Activated CD4-positive, alpha-beta T cell treated with anti-CD3 and anti-CD28 coated beads, Interleukin-2, amount 50 U/mL, for 1 hour (primary cell): ENCODE data around the gene LZTR1.
"Not testable (repeated sequence)": the region's sequence is repeated elsewhere in the genome, so short reads cannot be mapped to it uniquely, and the experiment has no call there.

ENCODE experiments used
- DNase-seq: peaks from one replicate; pipeline ENCODE4 v3.0.0-alpha.2; 2020

The LZTR1 gene

GRCh38 chr22:20966883-20967696, 15.0 kb upstream of the LZTR1 start, which contains the start of gene AIFM3:
AIFM3 (plus strand) TSS chr22:20967255; CDS start chr22:20967945, 690 bp downstream.
- no peak for DNase-seq

- DNase-seq = no peak
Observed at GRCh38 chr22:20967697-20968211, 14.3 kb upstream of the LZTR1 start.

DNA sequence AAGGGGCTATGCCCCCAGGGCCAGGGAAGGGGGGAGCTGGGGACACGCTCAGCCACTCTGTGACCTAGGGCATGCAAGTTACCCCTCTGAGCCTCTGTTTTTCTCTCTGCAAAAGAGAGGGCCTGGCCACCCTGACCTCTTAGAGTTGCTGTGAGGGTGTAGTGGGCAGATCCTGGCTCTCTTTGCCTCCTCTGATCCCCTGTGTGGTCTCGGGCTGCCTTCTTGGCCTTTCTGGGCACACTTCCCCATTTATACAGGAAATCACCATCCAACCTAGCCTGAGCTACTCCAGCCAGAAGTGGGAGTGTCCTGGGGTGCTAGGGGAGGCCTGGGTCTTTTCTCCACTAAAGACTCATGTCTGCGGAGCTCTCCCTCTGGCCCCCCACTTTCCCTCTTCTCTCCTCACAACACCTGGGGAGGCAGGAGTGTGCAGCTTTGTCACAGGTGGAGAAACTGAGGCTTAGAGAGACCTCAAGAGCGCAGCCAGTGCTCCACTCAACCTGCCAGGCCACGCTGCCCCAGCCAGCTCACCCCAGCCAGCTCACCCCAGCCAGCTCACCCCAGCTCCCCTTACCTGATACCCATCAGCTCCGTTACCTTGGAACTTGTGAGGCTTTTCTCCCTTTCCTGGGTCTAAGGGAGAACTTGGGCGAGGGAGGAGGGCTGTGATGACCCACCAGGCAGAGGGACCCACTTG, 13.7 kb upstream of the LZTR1 start:
- DNase-seq = no peak

DNA sequence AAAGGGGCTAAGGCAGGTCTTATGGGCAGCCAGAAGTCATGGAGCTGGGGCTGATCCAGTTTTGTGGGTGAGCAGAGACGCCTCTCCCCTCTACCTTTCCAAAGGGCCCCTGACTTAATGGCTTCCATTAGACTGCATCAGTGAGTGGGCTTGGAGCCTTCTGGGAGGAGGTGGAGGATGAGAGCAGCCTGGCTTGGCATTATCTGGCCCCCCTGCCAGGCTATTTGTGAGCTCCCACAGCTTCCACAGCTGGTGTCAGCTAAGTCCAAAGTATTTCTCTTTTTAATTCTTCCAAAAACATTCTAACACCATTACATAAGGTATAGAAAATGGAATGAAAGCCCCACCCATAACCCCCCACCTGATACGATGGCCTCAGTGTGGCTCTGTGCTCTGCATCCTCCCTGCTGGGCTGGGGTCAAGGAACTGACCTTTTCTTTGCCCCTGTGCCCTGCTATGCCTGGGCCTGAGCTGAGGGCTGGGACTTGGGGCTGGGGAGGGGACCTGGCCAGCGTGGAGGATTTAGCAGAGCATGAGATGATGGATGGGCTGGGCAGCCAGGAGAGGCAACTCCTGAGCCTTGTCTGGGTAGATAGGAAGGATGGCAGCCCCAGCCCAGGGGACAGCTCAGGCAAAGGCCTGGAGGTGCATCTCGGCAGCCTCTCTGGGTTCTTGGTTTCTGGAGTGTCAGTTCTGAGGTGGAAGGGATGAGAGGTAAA, 11.0 kb upstream of the LZTR1 start:
- DNase-seq = no peak

GRCh38 chr22:20972014-20972694, 9.9 kb upstream of the LZTR1 start:
- not testable (repeated sequence) for DNase-seq

DNA sequence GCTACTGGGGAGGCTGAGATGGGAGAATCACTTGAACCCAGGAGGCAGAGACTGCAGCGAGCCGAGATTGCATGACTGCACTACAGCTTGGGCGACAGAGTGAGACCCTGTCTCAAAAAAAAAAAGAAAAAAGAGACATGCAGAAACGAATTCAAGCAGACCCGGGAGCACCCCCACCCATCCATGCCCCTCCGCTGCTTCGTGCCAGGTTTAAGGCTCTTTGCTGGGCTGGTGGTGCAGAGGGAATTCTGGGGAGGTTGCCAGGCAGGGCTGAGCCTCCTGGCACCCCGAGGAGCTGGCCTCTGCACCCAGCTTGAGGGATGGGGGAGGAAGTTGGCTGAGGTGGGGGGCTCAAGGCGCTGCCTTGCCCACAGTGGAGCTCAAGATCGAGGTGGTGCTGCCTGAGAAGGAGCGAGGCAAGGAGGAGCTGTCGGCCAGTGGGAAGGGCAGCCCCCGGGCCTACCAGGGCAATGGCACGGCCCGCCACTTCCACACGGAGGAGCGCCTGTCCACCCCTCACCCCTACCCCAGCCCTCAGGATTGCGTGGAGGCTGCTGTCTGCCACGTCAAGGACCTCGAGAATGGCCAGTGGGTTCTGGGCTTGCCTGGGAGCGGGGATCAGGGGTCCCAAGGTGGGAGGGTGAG, 9.0 kb upstream of the LZTR1 start:
- no peak for DNase-seq

DNA sequence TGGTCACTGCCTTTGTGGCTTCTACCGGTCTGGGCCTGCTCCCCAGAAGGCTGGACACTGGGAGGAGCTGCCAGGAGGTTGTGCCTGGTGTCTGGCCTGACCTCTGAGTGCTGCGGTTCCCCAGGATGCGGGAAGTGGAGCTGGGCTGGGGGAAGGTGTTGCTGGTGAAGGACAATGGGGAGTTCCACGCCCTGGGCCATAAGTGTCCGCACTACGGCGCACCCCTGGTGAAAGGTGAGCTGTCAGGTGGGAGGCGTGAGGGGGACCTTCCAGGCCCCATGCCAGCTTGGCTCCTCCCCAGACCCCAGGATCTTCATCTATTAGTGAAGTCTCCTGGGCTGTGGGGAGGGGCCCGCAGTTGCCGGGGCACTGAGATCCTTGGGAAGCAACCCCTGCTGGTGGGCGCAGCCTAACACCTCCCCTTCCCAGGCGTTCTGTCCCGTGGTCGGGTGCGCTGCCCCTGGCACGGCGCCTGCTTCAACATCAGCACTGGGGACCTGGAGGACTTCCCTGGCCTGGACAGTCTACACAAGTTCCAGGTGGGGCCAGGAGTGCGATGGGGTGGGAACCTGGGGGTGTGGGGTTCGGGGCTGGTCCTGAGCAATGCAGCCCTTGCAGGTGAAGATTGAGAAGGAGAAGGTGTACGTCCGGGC, 8.3 kb upstream of the LZTR1 start:
- no peak for DNase-seq

GRCh38 chr22:20974336-20974955, 7.7 kb upstream of the LZTR1 start:
- no peak for DNase-seq

- no peak for DNase-seq
Observed at GRCh38 chr22:20975541-20976290, 6.4 kb upstream of the LZTR1 start.

DNA sequence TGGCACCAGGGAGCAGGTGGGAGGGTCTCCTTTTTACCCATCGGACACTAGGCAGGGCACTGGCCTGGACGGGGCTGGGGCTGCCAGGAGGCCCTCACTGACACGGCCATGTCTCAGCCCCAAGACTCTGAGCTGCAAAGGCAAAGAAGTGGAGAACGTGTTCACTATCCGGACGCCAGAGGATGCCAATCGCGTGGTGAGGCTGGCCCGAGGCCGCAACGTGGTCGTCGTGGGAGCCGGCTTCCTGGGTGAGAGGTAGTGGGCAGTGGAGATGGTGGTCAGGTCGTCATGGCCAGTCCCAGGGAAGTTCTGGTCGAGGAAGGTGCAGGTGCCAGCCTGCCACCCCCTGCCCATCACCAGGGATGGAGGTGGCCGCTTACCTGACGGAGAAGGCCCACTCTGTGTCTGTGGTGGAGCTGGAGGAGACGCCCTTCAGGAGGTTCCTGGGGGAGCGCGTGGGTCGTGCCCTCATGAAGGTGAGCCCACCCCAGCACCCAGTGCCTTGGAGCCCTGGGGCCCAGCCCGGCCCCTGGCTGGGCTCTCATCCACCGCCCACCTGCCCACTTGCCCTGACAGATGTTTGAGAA, 5.7 kb upstream of the LZTR1 start:
- DNase-seq = no peak

DNA sequence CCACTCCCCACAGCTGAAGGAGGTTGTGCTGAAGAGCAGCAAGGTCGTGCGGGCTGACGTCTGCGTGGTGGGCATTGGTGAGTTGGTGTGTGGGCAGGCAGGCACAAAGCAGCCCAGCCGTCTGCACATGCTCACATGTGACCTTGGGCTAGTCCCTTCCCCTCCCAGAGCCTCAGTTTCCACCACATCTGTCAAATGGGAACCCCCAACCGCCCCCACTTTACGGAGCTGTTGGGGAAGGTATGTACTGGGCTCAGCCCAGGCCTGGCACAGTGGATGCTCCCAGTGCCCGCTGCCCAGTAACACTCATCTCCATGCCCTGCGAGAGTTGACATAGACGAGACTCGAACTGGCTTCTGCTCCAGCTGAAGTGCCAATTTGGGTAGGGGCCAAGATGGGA, 5.1 kb upstream of the LZTR1 start:
- DNase-seq = no peak

DNA sequence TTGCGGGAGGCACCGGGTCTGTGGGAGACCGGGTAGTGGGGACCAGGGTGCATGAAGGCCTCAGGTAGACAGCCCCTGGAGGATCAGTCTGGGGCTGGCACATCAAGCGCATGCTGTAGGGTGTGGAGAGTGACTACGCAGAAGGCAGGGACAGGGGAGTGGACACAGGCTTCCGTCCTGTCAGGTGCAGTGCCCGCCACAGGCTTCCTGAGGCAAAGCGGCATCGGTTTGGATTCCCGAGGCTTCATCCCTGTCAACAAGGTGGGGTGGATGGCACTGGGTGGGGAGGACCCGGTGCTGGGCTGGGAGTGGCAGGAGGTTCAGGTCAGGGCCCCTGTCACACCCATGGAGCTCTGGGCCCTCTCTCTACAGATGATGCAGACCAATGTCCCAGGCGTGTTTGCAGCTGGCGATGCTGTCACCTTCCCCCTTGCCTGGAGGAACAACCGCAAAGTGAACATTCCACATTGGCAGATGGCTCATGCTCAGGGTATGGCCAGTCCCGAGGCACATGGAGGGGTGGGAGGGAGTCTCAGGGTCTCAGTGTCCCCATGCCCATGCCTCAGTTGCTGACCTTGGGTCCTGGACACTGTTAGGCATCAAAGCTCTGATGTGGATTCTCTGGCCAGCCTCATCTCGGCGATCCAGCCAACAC, 4.5 kb upstream of the LZTR1 start:
- DNase-seq = no peak

- no peak for DNase-seq
Observed at GRCh38 chr22:20978419-20978818, 3.7 kb upstream of the LZTR1 start.

DNA sequence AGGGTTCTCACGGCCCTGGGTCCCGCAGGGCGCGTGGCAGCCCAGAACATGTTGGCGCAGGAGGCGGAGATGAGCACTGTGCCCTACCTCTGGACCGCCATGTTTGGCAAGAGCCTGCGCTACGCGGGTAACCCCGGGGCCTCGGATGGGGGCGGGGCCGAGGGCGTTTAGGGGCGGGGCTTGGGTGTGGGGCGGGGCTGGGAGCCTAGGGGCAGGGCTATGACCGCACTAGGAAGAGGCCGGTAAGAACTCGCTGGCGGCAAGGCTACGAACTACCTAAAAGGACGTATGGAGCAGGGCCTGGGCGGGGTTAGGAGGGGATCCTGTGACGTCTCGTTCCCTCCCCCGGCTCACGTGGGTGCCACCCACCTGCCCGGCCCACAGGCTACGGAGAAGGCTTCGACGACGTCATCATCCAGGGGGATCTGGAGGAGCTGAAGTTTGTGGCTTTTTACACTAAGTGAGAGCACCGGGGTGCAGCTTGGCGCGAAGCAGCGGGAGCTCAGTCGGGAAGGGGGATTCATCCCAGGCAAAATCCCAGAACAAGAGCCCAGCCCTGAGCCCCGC, 2.8 kb upstream of the LZTR1 start:
- peak; percentile 58 for DNase-seq

DNA sequence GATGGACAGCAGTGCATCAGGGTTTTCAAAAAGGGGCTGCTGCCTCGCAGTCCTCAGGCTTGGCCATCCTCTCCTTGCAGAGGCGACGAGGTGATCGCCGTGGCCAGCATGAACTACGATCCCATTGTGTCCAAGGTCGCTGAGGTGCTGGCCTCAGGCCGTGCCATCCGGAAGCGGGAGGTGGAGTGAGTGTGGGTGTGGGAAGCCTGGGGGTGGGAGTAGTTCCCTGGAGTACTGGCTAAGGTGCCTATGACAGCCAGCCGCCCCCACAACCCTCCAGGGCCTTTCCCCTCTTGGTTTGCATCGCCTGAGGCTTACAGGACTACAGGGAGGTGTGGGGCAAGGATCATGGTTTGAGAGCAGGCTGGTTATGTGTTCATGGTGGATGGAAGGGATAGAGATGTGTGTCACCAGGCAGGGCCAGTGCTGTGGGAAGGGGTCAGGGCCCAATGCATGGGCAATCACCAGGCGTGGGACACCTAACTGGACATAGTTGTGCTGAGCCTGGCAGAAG, 2.1 kb upstream of the LZTR1 start:
- DNase-seq = no peak

- no peak for DNase-seq
Observed at GRCh38 chr22:20980523-20980922, 1.6 kb upstream of the LZTR1 start.

GRCh38 chr22:20980938-20981722, 967 bp upstream of the LZTR1 start:
- no peak for DNase-seq

GRCh38 chr22:20982563-20982882, 426 bp downstream of the LZTR1 start:
- DNase-seq = no peak
